ENCODE results near the gene LRP6. TPM values are rescaled to one million over a fixed set of nuclear protein-coding genes. Genes with fewer than 3 reads are reported as not detected.

LRP6 gene
- total and polyA plus RNA-seq, 2 of the 8 experiments (the other 6 are each of a cell fraction or from before 2014, with no cell fraction given): 53.6 to 73.2 TPM

DNA sequence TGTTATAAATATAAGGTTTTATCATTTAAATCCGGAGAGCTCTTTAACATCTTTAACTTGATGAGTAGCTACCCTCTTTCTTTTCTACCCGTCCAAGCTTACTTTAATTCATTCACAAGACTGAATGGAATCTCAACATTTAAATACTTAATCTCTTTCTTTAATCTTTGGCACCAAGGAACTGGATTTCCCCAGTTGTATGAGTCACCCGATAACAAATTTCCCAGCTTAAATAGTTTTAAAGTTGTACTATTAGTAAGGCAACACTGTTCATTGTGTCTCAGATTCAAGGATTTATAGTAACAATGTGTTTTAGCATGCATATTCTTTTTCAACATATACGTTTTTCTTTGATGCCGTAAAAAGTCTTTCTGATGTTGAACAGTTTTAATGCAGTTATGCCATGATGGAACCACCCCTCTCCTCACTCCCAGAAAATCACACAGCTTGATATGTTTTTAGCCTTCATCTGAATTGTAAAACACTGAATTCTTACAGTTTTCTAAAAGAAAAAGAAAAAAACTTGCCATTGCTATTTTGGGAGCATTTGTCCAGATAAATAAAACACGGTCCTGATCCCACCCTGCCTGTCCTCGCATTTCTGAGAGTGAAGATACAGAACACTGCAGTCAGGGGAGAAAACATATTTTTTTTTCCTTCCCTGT, 16.0 kb upstream of the LRP6 start (continued):
- no peak for TF ChIP-seq POU5F1 (IDR thresholded peaks at IDR 0.05; ENCODE audit: low read depth, low read length)

Data from H1 (cell line).